Fibroblast of skin of right quadriceps (primary cell): ENCODE measurements around the gene MT1M.
"Not testable (repeated sequence)": the region's sequence is repeated elsewhere in the genome, so short reads cannot be mapped to it uniquely, and the experiment has no call there.

Experiments
- DNase-seq: peaks from one replicate; pipeline ENCODE4 v3.0.0-alpha.2; 2013

The MT1M gene

GRCh38 chr16:56653218-56653617, 20.8 kb downstream of the MT1M start:
- no peak for DNase-seq

GRCh38 chr16:56657555-56658326, 25.3 kb downstream of the MT1M start, which contains the start of gene MT1F:
Gene MT1F (plus strand): TSS chr16:56657959. CDS start chr16:56658059, 100 bp downstream.
- peak; percentile 9 for DNase-seq

- no peak for DNase-seq
Observed at GRCh38 chr16:56658327-56658875, 25.9 kb downstream of the MT1M start.

- DNase-seq = no peak
Observed at GRCh38 chr16:56662357-56663354, 30.2 kb downstream of the MT1M start.

- no peak for DNase-seq
Observed at GRCh38 chr16:56664506-56664905, 32.0 kb downstream of the MT1M start.

- not testable (repeated sequence) for DNase-seq
Observed at GRCh38 chr16:56665286-56666261, 33.1 kb downstream of the MT1M start.

- peak; percentile 12 for DNase-seq
Observed at GRCh38 chr16:56667581-56668571, 35.4 kb downstream of the MT1M start, which contains the start of gene MT1G. Gene MT1G (minus strand): TSS chr16:56668065. CDS start chr16:56667993, 72 bp downstream.

- DNase-seq = no peak
Observed at GRCh38 chr16:56669005-56669839, 36.8 kb downstream of the MT1M start, which contains the start of gene MT1H. Gene MT1H (plus strand): TSS chr16:56669814. CDS start chr16:56669885, 71 bp downstream.

- no peak for DNase-seq
Observed at GRCh38 chr16:56669840-56670619, 37.6 kb downstream of the MT1M start.

GRCh38 chr16:56670620-56670934, 38.1 kb downstream of the MT1M start:
- no peak for DNase-seq

- peak; percentile 9 for DNase-seq
Observed at GRCh38 chr16:56671691-56672090, 39.2 kb downstream of the MT1M start.

- DNase-seq = not testable (repeated sequence)
Observed at GRCh38 chr16:56672171-56672570, 39.7 kb downstream of the MT1M start.

GRCh38 chr16:56672761-56673536, 40.5 kb downstream of the MT1M start:
- peak; percentile 40 for DNase-seq

- peak; percentile 30 for DNase-seq
Observed at GRCh38 chr16:56673921-56674320, 41.5 kb downstream of the MT1M start.

- not testable (repeated sequence) for DNase-seq
Observed at GRCh38 chr16:56674570-56674969, 42.1 kb downstream of the MT1M start.

GRCh38 chr16:56675685-56676210, 43.3 kb downstream of the MT1M start:
- no peak for DNase-seq

- no peak for DNase-seq
Observed at GRCh38 chr16:56677474-56677873, 45.0 kb downstream of the MT1M start.
